IMR-90 (cell line): Measurements from ENCODE around the gene TNS3. TPM values are rescaled to one million over a fixed set of nuclear protein-coding genes. Genes with fewer than 3 reads are reported as not detected.

ENCODE experiments used
- ATAC-seq: fragments of 200-7000 bp; cut with Tn5 transposase; 2 replicates; pipeline ENCODE4 v1.9.1; 2020; ENCODE audit warnings: low read depth, mild to moderate bottlenecking, moderate library complexity
- BruUV-seq: library from RNA; stranded (reverse); fragments of 400-500 nt; replicated peaks from 2 replicates; lab custom pipeline; 2021; lab: Mats Ljungman, UMichigan
- CTCF ChIA-PET: fragments of 300-600 bp; formaldehyde crosslinking; extraction: SDS; loops from one replicate; lab custom pipeline; 2021; ENCODE audit warnings: antibody characterized with exemption; lab: Yijun Ruan, JAX
- POLR2A ChIA-PET: fragments of 300-600 bp; sonication (Branson Sonifier 250); formaldehyde crosslinking; loops from one replicate; lab custom pipeline; 2022; ENCODE audit warnings: antibody characterized with exemption; ENCODE audit not compliant: unreplicated experiment; lab: Charles Lee
- DNase-seq: peaks from one replicate; pipeline ENCODE4 v3.0.0; 2013
- H2AFZ ChIP-seq: replicated peaks from 2 replicates; pipeline ENCODE3; 2013; ENCODE audit warnings: low read length, mild to moderate bottlenecking; ENCODE audit not compliant: poor library complexity
- H2AK5ac ChIP-seq: 2 replicates; pipeline ENCODE4 v1.6.1; 2013; ENCODE audit warnings: low read depth, low read length, inconsistent platforms
- H2AK9ac ChIP-seq: replicated peaks from 2 replicates; pipeline ENCODE3; 2013; ENCODE audit warnings: mild to moderate bottlenecking, low read depth, low read length, moderate library complexity; ENCODE audit not compliant: poor library complexity
- H2BK120ac ChIP-seq: 2 replicates; pipeline ENCODE4 v1.6.1; 2013; ENCODE audit warnings: low read depth, low read length, inconsistent platforms
- H2BK15ac ChIP-seq: 3 replicates; pipeline ENCODE4 v1.6.1; 2013; ENCODE audit warnings: low read depth, low read length, inconsistent platforms
- H2BK20ac ChIP-seq: 2 replicates; pipeline ENCODE4 v1.6.1; 2013; ENCODE audit warnings: low read depth, mild to moderate bottlenecking, inconsistent platforms, low read length, moderate library complexity
- H2BK5ac ChIP-seq: 2 replicates; pipeline ENCODE4 v1.6.1; 2013; ENCODE audit warnings: mild to moderate bottlenecking, low read depth, low read length, inconsistent platforms; ENCODE audit not compliant: poor library complexity, severe bottlenecking
- H3K14ac ChIP-seq: replicated peaks from 2 replicates; pipeline ENCODE4 v1.6.1; 2013; ENCODE audit warnings: low read depth, low read length, inconsistent platforms
- H3K18ac ChIP-seq: 2 replicates; pipeline ENCODE4 v1.6.1; 2013; ENCODE audit warnings: low read depth, low read length, control low read depth
- H3K23ac ChIP-seq: 2 replicates; pipeline ENCODE4 v1.6.1; 2013; ENCODE audit warnings: low read depth, low read length, inconsistent platforms
- H3K27ac ChIP-seq: 2 replicates; pipeline ENCODE4 v1.5.1; 2013; ENCODE audit warnings: mild to moderate bottlenecking, control low read depth, low read length; ENCODE audit not compliant: insufficient read depth
- H3K27me3 ChIP-seq: 2 replicates; pipeline ENCODE4 v1.6.1; 2013; ENCODE audit warnings: low read length; ENCODE audit not compliant: control insufficient read depth, insufficient read depth
- H3K36me3 ChIP-seq: 2 replicates; pipeline ENCODE4 v1.6.1; 2013; ENCODE audit warnings: low read length, mixed read lengths; ENCODE audit not compliant: control insufficient read depth, insufficient read depth
- H3K4ac ChIP-seq: 2 replicates; pipeline ENCODE4 v1.6.1; 2013; ENCODE audit warnings: low read depth, low read length, inconsistent platforms
- H3K4me1 ChIP-seq: 2 replicates; pipeline ENCODE4 v1.6.1; 2013; ENCODE audit warnings: low read length, mixed read lengths; ENCODE audit not compliant: control insufficient read depth, insufficient read depth
- H3K4me2 ChIP-seq: 2 replicates; pipeline ENCODE4 v1.6.1; 2013; ENCODE audit warnings: low read depth, mild to moderate bottlenecking, control low read depth, low read length, moderate library complexity
- H3K4me3 ChIP-seq: 2 replicates; pipeline ENCODE4 v1.5.1; 2013; ENCODE audit warnings: low read depth, mild to moderate bottlenecking, control low read depth, low read length, moderate library complexity; ENCODE audit not compliant: insufficient read depth
- H3K56ac ChIP-seq: 2 replicates; pipeline ENCODE4 v1.6.1; 2013; ENCODE audit warnings: low read length, inconsistent platforms; ENCODE audit not compliant: insufficient read depth; ENCODE audit errors: extremely low read depth
- H3K79me1 ChIP-seq, 2 experiments: 2 replicates each; pipeline ENCODE4 v1.6.1; 2013; ENCODE audit warnings: low read length in 2 of 2, inconsistent platforms in 1 of 2, low read depth in 1 of 2
- H3K9ac ChIP-seq: 2 replicates; pipeline ENCODE4 v1.6.1; 2013; ENCODE audit warnings: low read depth, low read length, control low read depth
- H3K9me1 ChIP-seq: 2 replicates; pipeline ENCODE4 v1.6.1; 2013; ENCODE audit warnings: low read length, inconsistent platforms; ENCODE audit not compliant: insufficient read depth
- H3K9me3 ChIP-seq: 2 replicates; pipeline ENCODE4 v1.6.1; 2013; ENCODE audit warnings: low read length; ENCODE audit not compliant: control insufficient read depth, insufficient read depth
- H4K20me1 ChIP-seq: 2 replicates; pipeline ENCODE4 v1.6.1; 2013; ENCODE audit warnings: low read length, inconsistent platforms; ENCODE audit not compliant: insufficient read depth
- H4K5ac ChIP-seq: 2 replicates; pipeline ENCODE4 v1.6.1; 2013; ENCODE audit warnings: mild to moderate bottlenecking, low read depth, low read length, control low read depth
- H4K8ac ChIP-seq, 2 experiments: 2 replicates each; pipeline ENCODE4 v1.6.1; 2013; ENCODE audit warnings: low read depth in 2 of 2, low read length in 2 of 2, control low read depth in 1 of 2, inconsistent platforms in 1 of 2
- H4K91ac ChIP-seq: 2 replicates; pipeline ENCODE4 v1.6.1; 2013; ENCODE audit warnings: low read depth, low read length, inconsistent platforms; ENCODE audit not compliant: insufficient read depth
- CEBPB ChIP-seq: IDR thresholded peaks from 2 replicates; pipeline ENCODE4 v1.6.1; 2012; ENCODE audit warnings: low read depth, low read length, improper control_type of control experiment
- MAFK ChIP-seq: IDR thresholded peaks from 2 replicates; pipeline ENCODE4 v1.6.1; 2012; ENCODE audit warnings: low read depth, low read length, improper control_type of control experiment
- MAZ ChIP-seq: IDR thresholded peaks from 2 replicates; pipeline ENCODE4 v1.6.1; 2012; ENCODE audit warnings: low read depth, mild to moderate bottlenecking, low read length, improper control_type of control experiment, moderate library complexity, borderline replicate concordance
- NFE2L2 ChIP-seq: fragments of 150-350 bp; IDR thresholded peaks from 2 replicates; pipeline ENCODE4 v1.6.1; 2016; ENCODE audit warnings: low read depth, mild to moderate bottlenecking, low read length
- POLR2A ChIP-seq: IDR thresholded peaks from 2 replicates; pipeline ENCODE4 v1.6.1; 2012; ENCODE audit warnings: mild to moderate bottlenecking, low read depth, low read length
- RCOR1 ChIP-seq: IDR thresholded peaks from 2 replicates; pipeline ENCODE4 v1.6.1; 2012; ENCODE audit warnings: mild to moderate bottlenecking, low read length, improper control_type of control experiment; ENCODE audit not compliant: insufficient replicate concordance
- SMC3 ChIP-seq: fragments of 150-350 bp; IDR thresholded peaks from 2 replicates; pipeline ENCODE4 v1.6.1; 2016; ENCODE audit warnings: low read depth, mild to moderate bottlenecking, antibody characterized with exemption, low read length, moderate library complexity
- WGBS, 2 experiments: methylation state at CpG; one replicate each; pipeline versions ENCODE4 v1.1.5 to v1.1.7; 2013; ENCODE audit warnings: missing lambda C conversion rate in 2 of 2; ENCODE audit not compliant: insufficient read length in 1 of 2; ENCODE audit errors: extremely low coverage in 2 of 2; 5-methylcytosine and 5-hydroxymethylcytosine counted together
- dilution Hi-C: fragments of 300-500 bp; cut with HindIII; formaldehyde crosslinking; loops from one replicate; pipeline ENCODE4 v1.14.3; 2018; ENCODE audit warnings: low sequenced_read_pairs; ENCODE audit not compliant: unreplicated experiment
- in situ Hi-C: fragments of 300-500 bp; cut with MboI; formaldehyde crosslinking; loops from 3 replicates; pipeline ENCODE4 v1.14.3; 2019; ENCODE audit warnings: low sequenced_read_pairs, inconsistent platforms, mixed read lengths
- intact Hi-C: fragments of 100-400 bp; cut with micrococcal nuclease; formaldehyde crosslinking; loops from 2 replicates; pipeline ENCODE4 v1.10.0; 2022
- polyA plus RNA-seq, 3 experiments: library from polyadenylated mRNA; depleted of rRNA; stranded (reverse); fragments of >200 nt; gene quantifications; 2 replicates each; pipeline ENCODE4 v1.2.3, GENCODE V29; 2012; ENCODE audit warnings: low replicate concordance in 1 of 3
- total RNA-seq: library from RNA; depleted of rRNA; stranded (reverse); fragments of >200 nt; gene quantifications from 2 replicates; pipeline ENCODE4 v1.2.3, GENCODE V29; 2012
- TF ChIP-seq, protein P1 (sequence below): fragments of 150-350 bp; IDR thresholded peaks from 2 replicates; pipeline ENCODE4 v1.6.1; 2016; ENCODE audit warnings: low read depth, mild to moderate bottlenecking, low read length, moderate library complexity, borderline replicate concordance
- TF ChIP-seq, protein P2 (sequence below): fragments of 150-350 bp; IDR thresholded peaks from 2 replicates; pipeline ENCODE4 v1.6.1; 2017; ENCODE audit warnings: mild to moderate bottlenecking, antibody characterized with exemption, low read length, low read depth

The TNS3 gene
- total and polyA plus RNA-seq, 2 of the 4 experiments (the other 2 are of a cell fraction), result 64.3 to 79.2 TPM

DNA sequence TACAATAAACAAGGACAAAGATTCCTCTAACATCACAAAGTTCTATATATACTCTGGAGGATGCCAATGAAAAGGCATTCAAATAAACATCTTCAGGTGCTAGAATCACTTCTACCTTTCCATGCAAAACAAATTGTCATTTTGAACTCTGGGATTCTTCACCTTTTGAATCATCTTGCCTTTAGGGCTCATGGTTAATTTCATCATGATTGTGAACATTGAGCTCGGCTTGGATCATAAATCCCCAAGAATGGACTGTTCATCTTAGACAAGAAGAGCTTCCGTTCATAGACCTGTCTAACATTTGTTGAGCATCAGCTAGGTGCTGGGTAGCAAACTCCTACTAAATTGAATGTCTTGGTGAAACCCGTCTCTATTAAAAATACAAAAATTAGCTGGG, 212.2 kb downstream of the TNS3 start:
- Histone ChIP-seq H2BK20ac (no peak overlapping the region), H4K20me1 (peaks cover 83% of the 10 kb centered on the region), H3K23ac (no peak overlapping the region), H3K9ac (no peak overlapping the region), H3K36me3 (peaks cover 37% of the 10 kb centered on the region), H3K79me1 (peaks cover 36 to 78% of the 10 kb centered on the region in 2 experiments), H3K18ac (no peak overlapping the region), H4K91ac (no peak overlapping the region), H3K27me3 (no peaks in the 10 kb centered on the region), H3K56ac (no peak overlapping the region), H3K4ac (no peak overlapping the region), H4K8ac (no peak overlapping the region), H2BK120ac (no peak overlapping the region), H2BK5ac (no peak overlapping the region), H2AK5ac (no peak overlapping the region), H2AFZ (no peak overlapping the region), H3K14ac (no peak overlapping the region), H2BK15ac (no peak overlapping the region), H3K4me2 (no peak overlapping the region), H3K27ac (no peak overlapping the region), H3K9me1 (peaks cover 39% of the 10 kb centered on the region), H3K9me3 (no peaks in the 10 kb centered on the region), H3K4me1 (peaks cover 4% of the 10 kb centered on the region), H3K4me3 (no peak overlapping the region), H4K5ac (no peak overlapping the region), H2AK9ac (no peak overlapping the region)
- intact Hi-C loops, result no loop called here
- TF ChIP-seq, protein P1, sequence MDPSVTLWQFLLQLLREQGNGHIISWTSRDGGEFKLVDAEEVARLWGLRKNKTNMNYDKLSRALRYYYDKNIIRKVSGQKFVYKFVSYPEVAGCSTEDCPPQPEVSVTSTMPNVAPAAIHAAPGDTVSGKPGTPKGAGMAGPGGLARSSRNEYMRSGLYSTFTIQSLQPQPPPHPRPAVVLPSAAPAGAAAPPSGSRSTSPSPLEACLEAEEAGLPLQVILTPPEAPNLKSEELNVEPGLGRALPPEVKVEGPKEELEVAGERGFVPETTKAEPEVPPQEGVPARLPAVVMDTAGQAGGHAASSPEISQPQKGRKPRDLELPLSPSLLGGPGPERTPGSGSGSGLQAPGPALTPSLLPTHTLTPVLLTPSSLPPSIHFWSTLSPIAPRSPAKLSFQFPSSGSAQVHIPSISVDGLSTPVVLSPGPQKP, result no peak
- no peak for TF ChIP-seq POLR2A
- no peak for TF ChIP-seq MAZ
- no peak for TF ChIP-seq MAFK
- TF ChIP-seq, protein P2, sequence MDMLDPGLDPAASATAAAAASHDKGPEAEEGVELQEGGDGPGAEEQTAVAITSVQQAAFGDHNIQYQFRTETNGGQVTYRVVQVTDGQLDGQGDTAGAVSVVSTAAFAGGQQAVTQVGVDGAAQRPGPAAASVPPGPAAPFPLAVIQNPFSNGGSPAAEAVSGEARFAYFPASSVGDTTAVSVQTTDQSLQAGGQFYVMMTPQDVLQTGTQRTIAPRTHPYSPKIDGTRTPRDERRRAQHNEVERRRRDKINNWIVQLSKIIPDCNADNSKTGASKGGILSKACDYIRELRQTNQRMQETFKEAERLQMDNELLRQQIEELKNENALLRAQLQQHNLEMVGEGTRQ, result no peak
- no peak for TF ChIP-seq RCOR1
- no peak for TF ChIP-seq CEBPB
- no peak for TF ChIP-seq NFE2L2
- TF ChIP-seq SMC3, result no peak
- DNase-seq (no peak), ATAC-seq (no peak)
- WGBS, 2 experiments, result no CpG with 5 or more reads among the region's 3 CpGs
- ChIA-PET CTCF (no interaction called here), POLR2A (no interaction called here)
- dilution Hi-C loops, result no loop called here
- BruUV-seq, result no TSS peak
- in situ Hi-C loops, result no loop called here
